Stimulated activated CD4-positive, alpha-beta T cell treated with anti-CD3 and anti-CD28 coated beads, TNF-alpha, amount 100 ng/mL, for 4 hours (primary cell): ENCODE data around the gene PCDHGA5.
"Not testable (repeated sequence)": the region's sequence is repeated elsewhere in the genome, so short reads cannot be mapped to it uniquely, and the experiment has no call there.

Source experiments
- DNase-seq, 3 experiments: peaks; one replicate each; pipeline ENCODE4 v3.0.0-alpha.2; 2020; ENCODE audit warnings: low read depth in 3 of 3

PCDHGA5 gene

DNA sequence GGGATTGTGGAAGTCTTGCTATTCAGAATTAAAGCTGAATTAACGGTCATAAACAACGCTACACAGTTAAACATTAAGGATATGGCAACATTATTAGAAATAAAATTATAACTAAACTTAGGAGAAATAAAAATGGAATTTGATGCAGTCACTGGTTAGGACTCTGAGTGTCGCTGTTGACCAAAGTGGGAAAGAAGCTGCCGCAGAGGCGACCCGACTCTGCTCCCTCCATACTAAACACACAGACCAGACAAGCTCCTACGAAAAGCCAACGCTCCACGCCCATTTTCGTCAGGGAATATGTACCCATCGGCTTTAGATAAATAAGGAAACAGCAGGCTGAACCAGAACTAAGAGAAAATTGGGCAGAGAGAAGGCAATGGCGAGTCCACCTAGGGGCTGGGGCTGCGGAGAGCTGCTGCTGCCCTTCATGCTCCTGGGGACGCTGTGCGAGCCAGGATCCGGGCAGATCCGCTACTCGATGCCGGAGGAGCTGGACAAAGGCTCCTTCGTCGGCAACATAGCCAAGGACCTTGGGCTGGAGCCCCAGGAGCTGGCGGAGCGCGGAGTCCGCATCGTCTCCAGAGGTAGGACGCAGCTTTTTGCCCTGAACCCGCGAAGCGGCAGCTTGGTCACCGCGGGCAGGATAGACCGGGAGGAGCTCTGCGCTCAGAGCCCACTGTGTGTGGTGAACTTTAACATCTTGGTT lies at the start of gene PCDHGA5:
Gene PCDHGA5 (plus strand): TSS at position 211 of the 709 bp plus-strand sequence. CDS start 169 bp downstream, at position 380.
- DNase-seq, result no peak

DNA sequence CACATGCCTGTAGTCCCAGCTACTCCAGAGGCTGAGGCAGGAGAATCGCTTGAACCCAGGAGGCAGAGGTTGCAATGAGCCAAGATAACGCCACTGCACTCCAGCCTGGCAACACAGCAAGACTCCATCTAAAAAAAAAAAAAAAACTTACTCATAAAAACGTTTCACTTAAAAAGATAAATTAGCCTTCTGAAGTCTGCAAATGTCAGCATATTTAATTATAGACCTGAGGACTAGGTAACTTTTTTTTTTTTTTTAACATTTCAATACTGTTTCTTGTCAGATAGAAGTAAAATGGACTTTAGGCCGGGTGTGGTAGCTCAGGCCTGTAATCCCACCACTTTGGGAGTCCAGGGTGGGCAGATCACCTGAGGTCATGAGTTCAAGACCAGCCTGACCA lies 47.0 kb upstream of the PCDHGA5 start:
- not testable (repeated sequence) for DNase-seq

DNA sequence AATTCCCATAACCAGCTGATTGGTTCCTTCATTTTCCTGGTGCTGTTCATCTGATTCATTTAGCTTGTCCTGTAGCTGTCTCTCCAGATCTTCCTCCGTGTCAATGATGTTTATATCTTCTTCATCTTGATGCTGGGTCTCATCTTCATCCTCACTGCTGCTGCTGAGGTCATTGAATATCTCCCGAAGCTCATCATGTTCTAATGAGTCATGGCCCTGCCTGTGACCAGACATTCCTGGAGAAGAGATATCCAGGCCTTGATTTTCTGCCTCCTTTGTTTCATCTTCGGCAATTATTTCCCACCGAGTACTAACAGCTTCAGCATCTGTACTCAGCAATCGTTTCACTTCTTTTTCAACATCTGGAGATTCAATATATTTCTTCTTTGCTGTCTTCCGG lies 44.8 kb upstream of the PCDHGA5 start:
- no peak for DNase-seq

DNA sequence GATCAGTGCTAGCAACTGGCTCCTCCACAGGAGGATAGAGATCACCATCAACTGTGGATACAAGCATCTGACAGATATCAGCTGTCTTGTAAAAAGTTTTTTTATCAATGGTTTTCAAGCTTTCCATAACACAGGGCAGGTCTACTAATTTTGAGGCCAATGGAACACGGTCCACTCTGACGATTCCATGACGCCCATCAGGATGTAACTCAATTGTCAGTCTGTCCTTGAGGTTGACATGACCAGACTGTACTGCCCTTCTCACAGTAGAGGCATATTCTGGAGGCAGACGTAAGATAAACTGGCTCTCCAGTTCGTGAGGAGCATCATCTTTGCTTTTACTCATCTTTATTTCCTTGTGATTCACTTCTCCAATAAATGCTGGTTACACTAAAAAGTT lies 44.3 kb upstream of the PCDHGA5 start:
- no peak for DNase-seq

GRCh38 chr5:141320225-141321169 lies 43.5 kb upstream of the PCDHGA5 start, which contains the start of gene TAF7:
TAF7 (minus strand) TSS chr5:141320784; CDS start chr5:141320044, 740 bp downstream.
- DNase-seq, result peak; percentile 81 to 86 (median 84)

DNA sequence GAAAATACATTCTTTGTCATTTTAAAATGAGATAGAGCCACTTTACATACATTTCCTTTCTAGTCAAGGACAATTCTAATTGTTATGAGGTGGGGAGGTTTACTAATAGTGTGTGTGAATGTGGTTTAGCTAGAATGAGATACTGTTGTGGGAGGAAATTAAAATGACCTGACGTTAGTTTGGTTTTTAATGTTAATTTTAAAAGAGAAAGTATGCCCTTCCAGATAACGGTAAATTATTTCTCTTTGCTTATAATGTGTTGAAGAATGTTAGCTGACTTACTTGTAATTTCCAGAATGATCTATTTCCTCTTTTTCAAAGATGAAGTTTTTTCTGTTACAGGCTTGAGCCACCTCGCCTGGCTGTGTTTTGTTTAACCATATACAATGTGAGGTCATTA lies 41.7 kb upstream of the PCDHGA5 start:
- DNase-seq, result no peak

DNA sequence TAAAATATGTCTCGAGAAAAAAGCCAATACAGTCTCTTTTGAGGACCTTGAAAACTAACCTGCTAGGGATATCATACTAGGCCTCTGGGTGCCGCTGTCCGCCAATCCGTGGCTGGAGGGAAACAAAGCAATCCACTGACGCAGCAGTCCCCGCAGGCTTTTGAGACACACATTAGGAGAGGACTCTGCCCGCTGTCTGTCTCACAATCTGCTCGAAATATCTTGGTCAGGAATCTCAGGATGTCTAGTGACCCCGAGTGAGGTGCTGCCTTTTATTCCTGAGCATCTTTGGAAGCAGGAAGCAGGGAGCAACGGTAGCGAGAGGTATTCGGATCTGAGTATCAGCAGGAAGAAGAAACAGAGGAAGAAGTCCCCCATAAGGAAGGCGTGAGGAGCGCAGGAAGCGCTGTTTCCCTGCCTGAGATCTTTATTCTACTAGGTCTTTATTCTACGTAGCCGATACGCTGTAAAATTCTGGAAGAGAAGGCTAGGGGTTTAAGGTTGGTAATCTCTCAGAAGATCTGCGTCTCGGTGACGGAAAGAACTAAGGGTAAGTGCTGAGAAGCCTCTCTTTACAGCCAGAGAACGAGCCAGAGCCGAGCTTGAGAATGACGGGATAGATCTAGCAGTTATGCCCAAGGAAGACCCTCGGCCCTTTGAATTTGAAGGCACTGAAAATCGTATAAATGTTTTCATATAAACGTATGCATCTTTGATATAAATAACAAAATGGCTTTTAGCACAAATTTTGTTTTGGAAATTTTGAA lies 37.7 kb upstream of the PCDHGA5 start:
- peak; percentile 25 to 41 (median 35) for DNase-seq

DNA sequence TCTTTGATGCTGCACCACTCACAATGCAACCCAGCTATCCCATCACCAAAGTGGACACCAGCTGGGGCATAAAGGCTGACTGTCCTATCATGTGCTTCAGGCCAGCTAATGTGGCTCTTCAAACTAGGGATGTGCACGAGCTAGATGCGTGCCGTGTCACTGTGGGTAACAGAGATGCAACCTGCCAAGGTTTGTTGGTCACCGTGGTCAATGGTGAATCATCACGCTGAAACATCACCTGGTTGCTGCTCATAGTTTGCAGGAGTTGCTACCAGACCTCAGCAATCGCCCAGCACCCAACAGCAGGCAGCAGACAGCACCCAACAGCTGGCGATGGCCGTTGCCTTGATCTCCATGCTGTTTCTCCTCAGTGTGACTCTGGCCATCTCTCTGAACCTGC lies 35.7 kb upstream of the PCDHGA5 start:
- no peak for DNase-seq

DNA sequence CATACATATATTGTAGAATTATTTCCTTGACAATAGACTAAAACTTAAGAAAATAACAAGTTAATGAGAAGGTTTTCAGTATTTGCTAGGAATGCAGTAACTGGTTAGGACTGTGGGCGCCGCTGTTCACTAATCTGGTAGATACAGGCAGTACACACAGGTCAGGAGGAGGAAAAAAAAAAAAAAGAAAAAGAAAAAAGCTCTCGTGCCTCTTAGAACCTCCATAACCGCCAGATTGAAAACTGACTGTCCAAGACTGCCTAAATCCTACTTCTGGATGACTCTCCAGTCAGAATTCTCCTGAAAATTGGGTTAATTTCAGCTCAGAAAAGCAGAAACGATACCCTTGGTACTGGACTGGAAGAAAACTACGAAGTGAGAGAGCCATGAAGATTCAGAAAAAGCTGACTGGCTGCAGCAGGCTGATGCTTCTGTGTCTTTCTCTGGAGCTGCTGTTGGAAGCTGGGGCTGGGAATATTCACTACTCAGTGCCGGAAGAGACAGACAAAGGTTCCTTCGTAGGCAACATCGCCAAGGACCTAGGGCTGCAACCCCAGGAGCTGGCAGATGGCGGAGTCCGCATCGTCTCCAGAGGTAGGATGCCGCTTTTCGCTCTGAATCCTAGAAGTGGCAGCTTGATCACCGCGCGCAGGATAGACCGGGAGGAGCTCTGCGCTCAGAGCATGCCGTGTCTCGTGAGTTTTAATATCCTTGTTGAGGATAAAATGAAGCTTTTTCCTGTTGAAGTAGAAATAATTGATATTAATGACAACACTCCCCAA lies 33.5 kb upstream of the PCDHGA5 start, which contains the start of gene PCDHGA1:
Gene PCDHGA1 (plus strand): TSS at position 216 of the 782 bp plus-strand sequence.
- DNase-seq, result no peak

- DNase-seq, result not testable (repeated sequence)
These were observed 31.4 kb upstream of the PCDHGA5 start for GRCh38 chr5:141332571-141332970.

DNA sequence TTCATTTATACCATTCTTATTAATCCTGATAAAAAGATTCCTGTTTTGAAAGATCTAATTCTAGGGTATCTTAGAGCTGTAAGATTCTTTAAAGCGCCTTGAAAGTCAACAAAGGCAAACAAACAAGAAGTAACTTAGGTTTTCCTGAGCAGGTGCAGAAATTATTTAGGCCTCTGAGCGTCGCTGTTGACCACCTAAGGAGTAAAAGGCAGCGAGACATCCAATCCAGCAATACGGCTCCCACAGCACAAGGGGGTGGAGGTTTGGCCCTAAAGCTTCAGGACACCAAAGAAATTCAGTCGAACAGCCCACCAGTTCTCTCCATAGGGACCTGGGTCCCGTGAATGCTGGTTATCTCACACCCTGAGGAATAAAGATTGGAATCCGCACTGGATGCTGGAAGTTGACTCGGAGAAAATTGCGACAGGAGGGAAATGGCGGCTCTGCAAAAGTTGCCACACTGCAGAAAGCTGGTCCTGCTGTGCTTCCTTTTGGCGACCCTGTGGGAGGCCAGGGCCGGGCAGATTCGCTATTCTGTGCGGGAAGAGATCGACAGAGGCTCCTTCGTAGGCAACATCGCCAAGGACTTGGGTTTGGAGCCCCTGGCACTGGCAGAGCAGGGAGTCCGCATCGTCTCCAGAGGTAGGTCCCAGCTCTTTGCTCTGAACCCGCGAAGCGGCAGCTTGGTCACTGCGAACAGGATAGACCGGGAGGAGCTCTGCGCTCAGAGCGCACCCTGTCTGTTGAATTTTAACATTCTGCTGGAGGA lies 25.2 kb upstream of the PCDHGA5 start, which contains the start of gene PCDHGA2:
Gene PCDHGA2 (plus strand): TSS at position 223 of the 769 bp plus-strand sequence.
- no peak for DNase-seq

GRCh38 chr5:141340781-141341354 lies 23.1 kb upstream of the PCDHGA5 start:
- DNase-seq, result not testable (repeated sequence)

- no peak for DNase-seq
These were observed 21.2 kb upstream of the PCDHGA5 start for GRCh38 chr5:141342773-141343172.

GRCh38 chr5:141343242-141343952 lies 20.6 kb upstream of the PCDHGA5 start, which contains the start of gene PCDHGA3:
PCDHGA3 (plus strand) TSS chr5:141343829; CDS start chr5:141344034, 205 bp downstream.
- no peak for DNase-seq

- DNase-seq, result no peak
These were observed 20.0 kb upstream of the PCDHGA5 start for GRCh38 chr5:141343953-141344463.

DNA sequence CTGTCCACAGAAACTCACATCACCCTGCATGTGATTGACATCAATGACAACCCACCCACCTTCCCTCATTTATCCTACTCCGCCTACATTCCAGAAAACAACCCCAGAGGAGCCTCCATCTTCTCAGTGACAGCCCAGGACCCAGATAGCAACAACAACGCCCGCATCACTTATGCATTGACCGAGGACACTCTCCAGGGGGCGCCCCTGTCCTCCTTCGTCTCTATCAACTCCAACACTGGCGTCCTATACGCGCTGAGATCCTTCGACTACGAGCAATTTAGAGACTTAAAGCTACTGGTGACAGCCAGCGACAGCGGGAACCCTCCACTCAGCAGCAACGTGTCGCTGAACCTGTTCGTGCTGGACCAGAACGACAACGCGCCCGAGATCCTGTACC lies 18.6 kb upstream of the PCDHGA5 start:
- no peak for DNase-seq

GRCh38 chr5:141346017-141346416 lies 17.9 kb upstream of the PCDHGA5 start:
- not testable (repeated sequence) for DNase-seq

DNA sequence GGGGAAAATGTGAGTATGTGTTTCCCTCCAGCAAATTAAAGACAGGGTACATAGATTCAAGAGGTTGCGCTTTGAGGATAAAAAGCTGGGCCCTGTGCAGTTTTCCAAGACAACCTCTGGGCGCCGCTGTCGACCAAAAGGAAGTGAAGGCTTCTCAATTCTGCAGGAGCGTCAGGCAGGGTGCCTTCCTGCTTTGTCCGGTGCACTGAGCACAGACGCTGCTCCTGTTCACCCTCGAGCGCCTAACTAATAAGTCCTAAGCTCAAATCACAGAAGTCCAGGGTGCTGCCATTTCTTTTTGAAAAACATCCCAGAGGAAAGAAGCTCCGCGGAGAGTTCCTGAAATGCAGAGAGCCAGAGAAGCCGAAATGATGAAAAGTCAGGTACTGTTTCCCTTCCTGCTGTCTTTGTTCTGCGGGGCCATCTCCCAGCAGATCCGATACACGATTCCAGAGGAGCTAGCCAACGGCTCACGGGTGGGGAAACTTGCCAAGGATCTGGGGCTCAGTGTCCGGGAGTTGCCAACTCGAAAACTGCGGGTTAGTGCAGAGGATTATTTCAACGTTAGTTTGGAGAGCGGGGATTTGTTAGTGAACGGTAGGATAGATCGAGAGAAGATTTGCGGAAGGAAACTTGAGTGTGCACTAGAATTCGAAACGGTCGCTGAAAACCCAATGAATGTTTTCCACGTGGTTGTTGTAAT lies 13.9 kb upstream of the PCDHGA5 start, which contains the start of gene PCDHGB1:
Gene PCDHGB1 (plus strand): TSS at position 183 of the 703 bp plus-strand sequence. CDS start 162 bp downstream, at position 345.
- no peak for DNase-seq
